Measurements from ENCODE around the gene SYNE2.
"Not testable (repeated sequence)": the region's sequence is repeated elsewhere in the genome, so short reads cannot be mapped to it uniquely, and the experiment has no call there.

Gene SYNE2

GRCh38 chr14:63852817-63853731 lies at the start of gene SYNE2:
Gene SYNE2, plus strand, starts transcription at chr14:63853004. Its CDS starts 56,145 bp downstream, at chr14:63909149.
- DNase-seq, result peak; percentile 71

GRCh38 chr14:63803221-63803791 lies 49.5 kb upstream of the SYNE2 start:
- DNase-seq, result not testable (repeated sequence)

- not testable (repeated sequence) for DNase-seq
These were observed 46.7 kb upstream of the SYNE2 start for GRCh38 chr14:63806064-63806463.

GRCh38 chr14:63811692-63812091 lies 41.1 kb upstream of the SYNE2 start:
- DNase-seq, result not testable (repeated sequence)

- DNase-seq, result no peak
These were observed 19.1 kb upstream of the SYNE2 start for GRCh38 chr14:63833728-63834127.

GRCh38 chr14:63840981-63841380 lies 11.8 kb upstream of the SYNE2 start:
- DNase-seq, result no peak

GRCh38 chr14:63843796-63844195 lies 9.0 kb upstream of the SYNE2 start:
- DNase-seq, result no peak

- no peak for DNase-seq
These were observed 3.9 kb upstream of the SYNE2 start for GRCh38 chr14:63848890-63849289.

- peak; percentile 71 for DNase-seq
These were observed 460 bp upstream of the SYNE2 start for GRCh38 chr14:63852271-63852816.

GRCh38 chr14:63853831-63854293 lies 1.1 kb downstream of the SYNE2 start:
- DNase-seq, result peak; percentile 47

GRCh38 chr14:63854330-63854729 lies 1.5 kb downstream of the SYNE2 start:
- no peak for DNase-seq

GRCh38 chr14:63855281-63855680 lies 2.5 kb downstream of the SYNE2 start:
- no peak for DNase-seq

- no peak for DNase-seq
These were observed 4.7 kb downstream of the SYNE2 start for GRCh38 chr14:63857466-63858030.

GRCh38 chr14:63860146-63860545 lies 7.3 kb downstream of the SYNE2 start:
- DNase-seq, result no peak

GRCh38 chr14:63862163-63862562 lies 9.4 kb downstream of the SYNE2 start:
- DNase-seq, result no peak

- no peak for DNase-seq
These were observed 10.2 kb downstream of the SYNE2 start for GRCh38 chr14:63863004-63863403.

GRCh38 chr14:63864775-63865174 lies 12.0 kb downstream of the SYNE2 start:
- DNase-seq, result not testable (repeated sequence)

GRCh38 chr14:63867933-63868921 lies 15.4 kb downstream of the SYNE2 start:
- DNase-seq, result no peak

GRCh38 chr14:63869940-63870752 lies 17.3 kb downstream of the SYNE2 start:
- DNase-seq, result not testable (repeated sequence)

GRCh38 chr14:63870753-63871037 lies 17.9 kb downstream of the SYNE2 start:
- DNase-seq, result not testable (repeated sequence)

- DNase-seq, result no peak
These were observed 21.4 kb downstream of the SYNE2 start for GRCh38 chr14:63874223-63874622.

GRCh38 chr14:63875311-63875710 lies 22.5 kb downstream of the SYNE2 start:
- DNase-seq, result no peak
